ENCODE data around the gene ARF1. TPM values are rescaled to one million over a fixed set of nuclear protein-coding genes. Genes with fewer than 3 reads are reported as not detected.

ARF1 gene
- total RNA-seq, 2 donors from 2014 or later, result 469 to 500 TPM

Small RNA genes within 50 kb of the gene (microRNA-seq; reads per million reads assigned to microRNA genes)
- 0.53 to 1.4 reads per million in 2 donors for gene MIR3620

Other genes with a start within 250 kb of the ARF1 start
- 1 to 10 TPM; 2.2 to 2.6 TPM for gene WNT9A, start 134.8 kb upstream of the ARF1 start, total RNA-seq
- under 1 TPM in 1 of 2 donors, not detected in 1; 0.14 TPM for gene WNT3A, start 75.7 kb upstream of the ARF1 start, total RNA-seq
- 10 to 100 TPM; 11.9 to 14.7 TPM for gene C1orf35, start 20.6 kb downstream of the ARF1 start, total RNA-seq
- 10 to 100 TPM; 31.9 to 32.9 TPM for gene MRPL55, start 26.6 kb downstream of the ARF1 start, total RNA-seq
- gene GUK1, start 57.6 kb downstream of the ARF1 start, total RNA-seq, result 100 to 1,000 TPM; 175 to 176 TPM
- 1 to 10 TPM in 1 of 2 donors, under 1 TPM in 1; 0.49 to 1.5 TPM for gene GJC2, start 67.2 kb downstream of the ARF1 start, total RNA-seq
- 1 to 10 TPM; 9.3 to 9.4 TPM for gene IBA57, start 83.1 kb downstream of the ARF1 start, total RNA-seq
- gene OBSCN, start 125.3 kb downstream of the ARF1 start, total RNA-seq, result 1 to 10 TPM; 5.3 to 8.0 TPM